Mucosa of rectum (tissue), 2 donors: ENCODE results near the gene SYNGAP1.
"Not testable (repeated sequence)": the region's sequence is repeated elsewhere in the genome, so short reads cannot be mapped to it uniquely, and the experiment has no call there.

ENCODE experiments used
- H3K27ac ChIP-seq, 2 donors: one replicate each; pipeline ENCODE4 v1.7.0; 2013; ENCODE audit warnings: inconsistent platforms in 2 of 2, low read depth in 2 of 2, low read length in 2 of 2
- H3K27me3 ChIP-seq, 2 donors: one replicate each; pipeline ENCODE4 v1.7.0; 2013; ENCODE audit warnings: low read length in 2 of 2; ENCODE audit not compliant: control insufficient read depth in 2 of 2, insufficient read depth in 2 of 2
- H3K36me3 ChIP-seq, 2 donors: one replicate each; pipeline ENCODE4 v1.7.0; 2013; ENCODE audit warnings: low read length in 2 of 2; ENCODE audit not compliant: control insufficient read depth in 2 of 2, insufficient read depth in 2 of 2
- H3K4me1 ChIP-seq, 2 donors: one replicate each; pipeline ENCODE4 v1.7.0; 2013; ENCODE audit warnings: low read length in 2 of 2, mild to moderate bottlenecking in 1 of 2; ENCODE audit not compliant: control insufficient read depth in 2 of 2, insufficient read depth in 2 of 2
- H3K4me3 ChIP-seq, 2 donors: one replicate each; pipeline ENCODE4 v1.7.0; 2013; ENCODE audit warnings: low read length in 2 of 2
- H3K9ac ChIP-seq, 2 donors: one replicate each; pipeline ENCODE4 v1.7.0; 2013; ENCODE audit warnings: low read length in 2 of 2, low read depth in 1 of 2, mild to moderate bottlenecking in 1 of 2
- H3K9me3 ChIP-seq, 2 donors: one replicate each; pipeline ENCODE4 v1.7.0; 2013; ENCODE audit warnings: low read length in 2 of 2; ENCODE audit not compliant: control insufficient read depth in 2 of 2
- donor health status: healthy.
- donor health status: Normal muscosa, but diverticular disease.

SYNGAP1 gene

DNA sequence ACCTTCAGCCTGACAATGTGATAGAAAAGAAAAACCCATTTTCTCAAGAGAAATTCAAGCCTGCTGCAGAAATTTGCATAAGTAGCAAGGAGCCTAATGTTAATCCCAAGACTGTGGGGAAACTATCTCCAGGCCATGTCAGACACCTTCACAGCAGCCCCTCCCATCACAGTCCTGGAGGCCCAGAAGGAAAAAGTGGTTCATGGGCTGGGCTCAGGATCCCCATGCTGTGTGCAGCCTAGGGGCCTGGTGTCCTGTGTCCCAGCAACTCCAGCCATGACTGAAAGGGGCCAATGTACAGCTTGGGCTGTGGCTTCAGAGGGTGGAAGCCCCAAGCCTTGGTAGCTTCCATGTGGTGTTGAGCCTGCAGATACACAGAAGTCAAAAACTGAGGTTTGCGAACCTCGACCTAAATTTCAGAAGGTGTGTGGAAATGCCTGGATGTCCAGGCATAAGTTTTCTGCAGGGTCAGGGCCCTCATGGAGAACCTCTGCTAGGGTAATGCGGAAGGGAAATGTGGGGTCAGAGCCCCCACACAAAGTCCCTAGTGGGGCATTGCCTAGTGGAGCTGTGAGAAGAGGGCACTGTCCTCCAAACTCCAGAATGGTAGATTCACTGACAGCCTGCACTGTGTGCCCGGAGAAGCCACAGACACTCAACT is 46.3 kb downstream of the SYNGAP1 start:
- Histone ChIP-seq H3K27ac (no peak overlapping the region), H3K4me1 (no peaks in the 10 kb centered on the region), H3K4me3 (no peak overlapping the region)

DNA sequence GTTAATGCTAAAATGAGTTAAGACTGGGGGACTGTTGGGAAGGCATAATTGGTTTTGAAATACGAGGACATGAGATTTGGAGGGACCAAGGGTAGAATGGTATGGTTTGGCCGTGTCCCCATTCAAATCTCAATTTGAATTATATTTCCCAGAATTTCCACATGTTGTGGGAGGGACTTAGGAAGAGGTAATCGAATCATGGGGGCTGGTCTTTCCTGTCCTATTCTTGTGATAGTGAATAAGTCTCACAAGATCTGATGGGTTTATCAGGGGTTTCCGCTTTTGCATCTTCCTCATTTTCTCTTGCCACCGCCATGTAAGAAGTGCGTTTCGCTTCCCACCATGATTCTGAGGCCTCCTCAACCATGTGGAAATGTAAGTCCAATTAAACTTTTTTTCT is 47.2 kb downstream of the SYNGAP1 start:
- H3K4me1 ChIP-seq: no peaks in the 10 kb centered on the region
- H3K4me3 ChIP-seq: no peak overlapping the region
- no peaks in the 10 kb centered on the region for H3K9me3 ChIP-seq
- no peak overlapping the region for H3K9ac ChIP-seq
- no peaks in the 10 kb centered on the region for H3K27me3 ChIP-seq
- no peaks in the 10 kb centered on the region for H3K36me3 ChIP-seq
- no peak overlapping the region for H3K27ac ChIP-seq

More for the DNA sequence above, 46.3 kb downstream of the SYNGAP1 start:
- Histone ChIP-seq H3K9me3 (no peaks in the 10 kb centered on the region), H3K27me3 (no peaks in the 10 kb centered on the region), H3K9ac (no peak overlapping the region), H3K36me3 (no peaks in the 10 kb centered on the region)

DNA sequence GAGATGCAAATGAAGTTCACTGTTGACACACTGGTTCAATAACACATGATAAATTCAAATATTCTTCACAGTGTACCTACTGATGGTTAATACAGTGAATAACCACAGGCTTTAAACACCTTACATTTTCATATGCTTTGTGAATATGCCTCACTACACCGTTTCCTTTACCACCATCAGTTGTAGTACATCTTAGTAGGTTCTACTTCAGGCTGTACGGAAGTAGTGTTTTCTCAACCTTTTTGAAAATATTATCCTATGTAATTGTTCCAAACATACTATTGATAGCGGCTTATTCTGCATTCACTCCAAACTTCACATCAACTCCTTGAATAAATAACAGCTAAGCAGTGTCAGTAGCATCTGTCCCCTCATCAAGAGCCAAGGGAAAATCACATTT is 49.8 kb downstream of the SYNGAP1 start:
- no peaks in the 10 kb centered on the region for H3K9me3 ChIP-seq
- H3K9ac ChIP-seq: no peak overlapping the region
- H3K4me3 ChIP-seq: no peak overlapping the region
- no peaks in the 10 kb centered on the region for H3K27me3 ChIP-seq
- H3K27ac ChIP-seq: no peak overlapping the region
- no peaks in the 10 kb centered on the region for H3K36me3 ChIP-seq
- no peaks in the 10 kb centered on the region for H3K4me1 ChIP-seq

DNA sequence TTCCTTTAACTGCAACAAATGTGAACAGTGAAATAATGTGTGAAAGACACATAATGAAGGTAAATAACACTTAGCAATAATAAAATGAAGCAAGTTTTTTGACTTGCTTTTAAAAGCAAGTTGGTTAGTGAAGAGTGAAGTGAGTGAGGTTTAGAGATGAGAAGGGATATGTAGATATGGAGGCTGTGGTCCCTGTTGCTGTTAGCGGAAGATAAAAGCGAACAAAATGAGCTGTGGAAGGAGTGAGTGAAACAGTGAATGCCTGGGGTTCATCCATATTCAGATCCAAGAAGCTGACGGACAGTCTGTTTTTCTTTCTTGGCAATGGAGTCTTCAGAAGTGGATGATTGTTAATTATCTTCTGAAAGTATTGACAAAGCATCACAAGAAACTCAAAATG is 58.0 kb downstream of the SYNGAP1 start:
- no peaks in the 10 kb centered on the region for H3K36me3 ChIP-seq
- no peaks in the 10 kb centered on the region for H3K27me3 ChIP-seq
- no peak overlapping the region for H3K9ac ChIP-seq
- no peaks in the 10 kb centered on the region for H3K9me3 ChIP-seq
- no peaks in the 10 kb centered on the region for H3K4me1 ChIP-seq
- H3K27ac ChIP-seq: no peak overlapping the region
- H3K4me3 ChIP-seq: no peak overlapping the region

DNA sequence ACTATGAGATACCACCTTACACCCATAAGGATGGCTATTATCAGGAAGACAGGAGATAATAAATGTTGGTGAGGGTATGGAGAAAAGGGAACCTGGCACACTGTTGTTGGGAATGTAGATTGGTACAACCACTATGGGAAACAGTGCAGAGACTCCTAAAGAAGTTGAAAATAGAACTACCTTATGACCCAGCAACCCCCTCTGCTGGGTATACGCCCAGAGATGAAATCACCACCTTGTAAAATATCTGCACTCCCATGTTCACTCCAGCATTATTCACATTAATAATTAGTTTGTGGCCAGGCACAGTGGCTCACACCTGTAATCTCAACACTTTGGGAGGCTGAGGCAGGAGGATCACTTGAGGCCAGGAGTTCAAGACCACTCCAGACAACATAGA is 61.3 kb downstream of the SYNGAP1 start:
- Histone ChIP-seq H3K27ac (no peak overlapping the region), H3K9me3 (no peaks in the 10 kb centered on the region), H3K9ac (no peak overlapping the region), H3K4me3 (no peak overlapping the region), H3K4me1 (no peaks in the 10 kb centered on the region), H3K27me3 (no peaks in the 10 kb centered on the region), H3K36me3 (no peaks in the 10 kb centered on the region)

DNA sequence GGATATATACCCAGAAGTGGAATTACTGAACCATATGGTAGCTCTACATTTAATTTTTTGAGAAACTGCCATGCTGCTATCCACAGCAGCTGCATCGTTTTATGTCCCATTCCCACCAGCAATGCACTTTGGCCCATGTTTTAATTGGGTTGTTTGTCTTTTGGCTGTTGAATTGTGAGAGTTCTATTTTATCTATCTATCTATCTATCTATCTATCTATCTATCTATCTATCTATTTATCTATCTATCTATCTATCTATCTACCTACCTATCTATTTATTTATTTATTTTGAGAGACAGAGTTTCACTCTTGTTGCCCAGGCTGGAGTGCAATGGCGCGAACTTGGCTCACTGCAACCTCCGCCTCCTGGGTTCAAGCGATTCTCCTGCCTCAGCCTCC is 62.8 kb downstream of the SYNGAP1 start:
- not testable (repeated sequence) for H3K4me1 ChIP-seq, H3K27me3 ChIP-seq, H3K4me3 ChIP-seq, H3K9ac ChIP-seq, H3K9me3 ChIP-seq, H3K36me3 ChIP-seq, H3K27ac ChIP-seq

DNA sequence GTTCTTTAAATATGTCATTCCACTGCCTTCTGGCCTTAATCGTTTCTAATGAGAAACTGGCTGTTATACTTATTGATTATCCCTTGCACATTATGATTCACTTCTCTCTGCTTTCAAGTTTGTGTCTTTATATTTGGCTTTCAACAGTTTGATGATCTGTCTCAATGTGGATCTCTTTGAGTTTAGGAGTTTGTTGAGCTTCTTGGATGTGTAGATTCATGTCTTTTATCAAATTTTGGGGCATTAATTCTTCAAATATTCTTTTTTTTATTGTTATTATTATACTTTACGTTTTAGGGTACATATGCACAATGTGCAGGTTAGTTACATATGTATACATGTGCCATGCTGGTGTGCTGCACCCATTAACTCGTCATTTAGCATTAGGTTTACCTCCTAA is 63.8 kb downstream of the SYNGAP1 start:
- Histone ChIP-seq H3K36me3 (no peaks in the 10 kb centered on the region), H3K27ac (no peak overlapping the region), H3K4me1 (no peaks in the 10 kb centered on the region), H3K4me3 (no peak overlapping the region), H3K9ac (no peak overlapping the region), H3K9me3 (no peaks in the 10 kb centered on the region), H3K27me3 (no peaks in the 10 kb centered on the region)

DNA sequence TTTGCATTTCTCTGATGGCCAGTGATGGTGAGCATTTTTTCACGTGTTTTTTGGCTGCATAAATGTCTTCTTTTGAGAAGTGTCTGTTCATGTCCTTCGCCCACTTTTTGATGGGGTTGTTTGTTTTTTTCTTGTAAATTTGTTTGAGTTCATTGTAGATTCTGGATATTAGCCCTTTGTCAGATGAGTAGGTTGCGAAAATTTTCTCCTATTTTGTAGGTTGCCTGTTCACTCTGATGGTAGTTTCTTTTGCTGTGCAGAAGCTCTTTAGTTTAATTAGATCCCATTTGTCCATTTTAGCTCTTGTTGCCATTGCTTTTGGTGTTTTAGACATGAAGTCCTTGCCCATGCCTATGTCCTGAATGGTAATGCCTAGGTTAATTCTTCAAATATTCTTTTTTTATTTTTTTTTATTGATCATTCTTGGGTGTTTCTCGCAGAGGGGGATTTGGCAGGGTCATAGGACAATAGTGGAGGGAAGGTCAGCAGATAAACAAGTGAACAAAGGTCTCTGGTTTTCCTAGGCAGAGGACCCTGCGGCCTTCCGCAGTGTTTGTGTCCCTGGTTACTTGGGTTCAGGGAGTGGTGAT is 64.9 kb downstream of the SYNGAP1 start:
- H3K36me3 ChIP-seq, H3K9me3 ChIP-seq, H3K27ac ChIP-seq, H3K27me3 ChIP-seq, H3K9ac ChIP-seq, H3K4me1 ChIP-seq, H3K4me3 ChIP-seq: not testable (repeated sequence)

DNA sequence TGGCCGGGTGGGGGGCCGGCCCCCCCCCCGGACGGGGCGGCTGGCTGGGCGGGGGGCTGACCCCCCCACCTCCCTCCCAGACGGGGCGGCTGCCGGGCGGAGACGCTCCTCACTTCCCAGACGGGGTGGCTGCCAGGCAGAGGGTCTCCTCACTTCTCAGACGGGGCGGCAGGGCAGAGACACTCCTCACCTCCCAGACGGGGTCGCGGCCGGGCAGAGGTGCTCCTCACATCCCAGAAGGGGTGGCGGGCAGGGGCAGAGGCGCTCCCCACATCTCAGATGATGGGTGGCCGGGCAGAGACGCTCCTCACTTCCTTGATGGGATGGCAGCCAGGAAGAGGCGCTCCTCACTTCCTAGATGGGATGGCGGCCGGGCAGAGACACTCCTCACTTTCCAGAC is 65.8 kb downstream of the SYNGAP1 start:
- H3K27me3 ChIP-seq, H3K9ac ChIP-seq, H3K36me3 ChIP-seq, H3K27ac ChIP-seq, H3K4me1 ChIP-seq, H3K9me3 ChIP-seq, H3K4me3 ChIP-seq: not testable (repeated sequence)

DNA sequence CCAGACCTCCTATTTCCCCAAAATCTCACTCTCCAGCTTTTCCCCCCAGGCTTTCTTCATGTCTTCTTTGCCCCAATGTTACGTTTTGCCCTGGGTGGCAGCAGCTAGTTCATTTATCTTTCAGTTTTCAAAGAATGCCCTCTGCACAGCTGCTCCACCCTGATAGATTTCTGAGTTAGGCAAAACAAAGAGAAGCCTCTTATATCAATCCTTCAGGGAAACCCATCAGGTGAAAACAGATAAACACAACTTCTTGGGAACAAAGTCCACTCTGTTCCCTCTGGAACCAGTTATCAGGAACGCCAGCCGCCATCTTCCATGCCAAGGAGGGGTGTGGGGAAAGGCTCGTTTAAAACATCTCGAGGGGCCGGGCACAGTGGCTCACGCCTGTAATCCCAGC is 68.5 kb downstream of the SYNGAP1 start:
- Histone ChIP-seq H3K4me1 (no peaks in the 10 kb centered on the region), H3K36me3 (no peaks in the 10 kb centered on the region), H3K4me3 (no peak overlapping the region), H3K9me3 (no peaks in the 10 kb centered on the region), H3K27me3 (no peaks in the 10 kb centered on the region), H3K9ac (no peak overlapping the region), H3K27ac (no peak overlapping the region)

DNA sequence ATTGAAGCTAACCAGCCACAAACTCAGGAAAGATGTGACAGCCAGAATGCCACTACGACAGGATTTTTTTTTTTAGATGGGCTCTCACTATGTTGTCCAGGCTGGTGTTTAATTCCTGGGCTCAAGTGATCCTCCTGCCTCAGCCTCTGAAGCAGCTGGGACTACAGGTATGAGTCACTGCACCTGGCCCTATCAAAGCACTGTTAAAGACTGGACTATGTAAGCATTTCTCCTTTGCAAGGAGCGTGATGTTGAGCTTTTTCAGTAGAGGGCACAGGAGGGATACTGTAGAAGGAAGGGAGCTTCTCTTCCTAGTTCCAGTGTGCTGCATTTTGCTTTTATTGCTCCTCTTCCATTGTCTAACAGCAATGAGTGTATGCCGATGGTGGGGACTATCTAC is 70.3 kb downstream of the SYNGAP1 start:
- Histone ChIP-seq H3K9ac (no peak overlapping the region), H3K4me1 (no peaks in the 10 kb centered on the region), H3K9me3 (no peaks in the 10 kb centered on the region), H3K27me3 (no peaks in the 10 kb centered on the region), H3K36me3 (no peaks in the 10 kb centered on the region), H3K27ac (no peak overlapping the region), H3K4me3 (no peak overlapping the region)
